SU-DHL-6 (cell line): ENCODE results near the gene CERS6.

Experiments used
- H2AFZ ChIP-seq: fragments of 200-600 bp; sonication (generic); 2 replicates; pipeline ENCODE4 v1.6.1; 2014; ENCODE audit warnings: low read depth, mild to moderate bottlenecking, moderate library complexity, mixed read lengths, antibody characterized with exemption, low read length; ENCODE audit not compliant: severe bottlenecking
- H3F3A ChIP-seq: fragments of 200-600 bp; shearing (Covaris generic); 2 replicates; pipeline ENCODE4 v1.6.0; 2016; ENCODE audit warnings: antibody characterized with exemption, mild to moderate bottlenecking; ENCODE audit not compliant: insufficient read depth
- H3K27ac ChIP-seq: fragments of 200-600 bp; sonication (generic); 2 replicates; pipeline ENCODE4 v1.5.1; 2016; ENCODE audit warnings: low read depth, mild to moderate bottlenecking, low read length, moderate library complexity, mixed read lengths
- H3K27me3 ChIP-seq: fragments of 200-600 bp; sonication (generic), shearing (Covaris generic); 2 replicates; pipeline ENCODE4 v1.6.0; 2014; ENCODE audit warnings: mild to moderate bottlenecking, low read length
- H3K36me3 ChIP-seq: fragments of 200-600 bp; sonication (generic); 2 replicates; pipeline ENCODE4 v1.6.1; 2014; ENCODE audit warnings: mild to moderate bottlenecking, low read length, mixed read lengths
- H3K4me2 ChIP-seq: fragments of 300-600, 200-600 bp; shearing (Covaris generic), sonication (generic); 2 replicates; pipeline ENCODE4 v1.6.0; 2014; ENCODE audit warnings: low read length, low read depth, mild to moderate bottlenecking; ENCODE audit not compliant: poor library complexity, severe bottlenecking
- H3K4me3 ChIP-seq: fragments of 200-600 bp; sonication (generic); 2 replicates; pipeline ENCODE4 v1.5.1; 2014; ENCODE audit warnings: antibody characterized with exemption, low read length, mild to moderate bottlenecking, mixed read lengths; ENCODE audit not compliant: insufficient read depth, poor library complexity, severe bottlenecking
- H3K79me2 ChIP-seq: fragments of 200-600 bp; sonication (generic); 2 replicates; pipeline ENCODE4 v1.6.1; 2014; ENCODE audit warnings: mild to moderate bottlenecking, low read length, moderate library complexity; ENCODE audit not compliant: insufficient read depth
- H3K9ac ChIP-seq: fragments of 200-600 bp; sonication (generic); 2 replicates; pipeline ENCODE4 v1.7.0; 2014; ENCODE audit warnings: mild to moderate bottlenecking, low read length
- H3K9me2 ChIP-seq: fragments of 200-600 bp; sonication (generic); replicated peaks from 2 replicates; pipeline ENCODE4 v1.6.1; 2014; ENCODE audit warnings: low read length; ENCODE audit not compliant: insufficient read depth
- H3K9me3 ChIP-seq: fragments of 200-600 bp; sonication (generic); 2 replicates; pipeline ENCODE4 v1.6.1; 2014; ENCODE audit warnings: low read length, mixed read lengths; ENCODE audit not compliant: insufficient read depth
- H4K20me1 ChIP-seq: fragments of 200-600 bp; sonication (generic); 2 replicates; pipeline ENCODE4 v1.6.1; 2014; ENCODE audit warnings: low read depth, mild to moderate bottlenecking, antibody characterized with exemption, low read length, moderate library complexity, mixed read lengths
- CTCF ChIP-seq: fragments of 200-600 bp; sonication (generic); IDR thresholded peaks from one replicate; pipeline ENCODE4 v1.5.1; 2017; ENCODE audit warnings: antibody characterized with exemption, mild to moderate bottlenecking, low read length, moderate library complexity; ENCODE audit not compliant: insufficient read depth, poor library complexity, severe bottlenecking
- EZH2phosphoT487 ChIP-seq: fragments of 200-600 bp; sonication (generic), shearing (Covaris generic); conservative IDR thresholded peaks from 2 replicates; pipeline ENCODE4 v1.6.1; 2018; ENCODE audit warnings: mild to moderate bottlenecking, antibody characterized with exemption, low read length, moderate library complexity, mixed read lengths

The CERS6 gene

DNA sequence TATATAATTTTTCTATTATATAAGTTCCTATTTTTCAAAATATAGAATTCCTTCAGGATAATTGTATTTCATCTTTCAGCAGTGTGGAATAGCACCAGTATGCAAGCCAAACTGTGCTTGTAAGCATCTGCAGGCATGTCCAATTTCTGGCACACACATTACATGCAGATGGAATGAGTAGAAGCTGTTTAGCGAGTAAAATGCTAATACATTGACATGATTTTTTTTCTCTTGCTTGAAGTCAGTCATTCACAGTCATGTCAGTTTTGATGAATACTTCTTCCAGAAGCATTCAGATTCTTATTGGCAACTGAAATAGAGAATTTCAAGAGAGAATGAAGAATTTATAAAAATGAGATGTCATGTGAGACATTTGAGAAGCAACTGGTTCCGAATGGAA is 109.4 kb downstream of the CERS6 start:
- H3K36me3 ChIP-seq, result no peaks in the 10 kb centered on the region
- H3K9me2 ChIP-seq, result no peaks in the 10 kb centered on the region
- H3K9ac ChIP-seq, result no peak overlapping the region
- H2AFZ ChIP-seq, result no peak overlapping the region
- H3K79me2 ChIP-seq, result no peaks in the 10 kb centered on the region
- no peak overlapping the region for H3K27ac ChIP-seq
- no peaks in the 10 kb centered on the region for H3K9me3 ChIP-seq
- no peak overlapping the region for H3K4me3 ChIP-seq
- no peaks in the 10 kb centered on the region for H3K27me3 ChIP-seq
- H3K4me2 ChIP-seq, result no peak overlapping the region
- TF ChIP-seq EZH2phosphoT487 (no peak), CTCF (no peak)
- no peaks in the 10 kb centered on the region for H3F3A ChIP-seq
- no peaks in the 10 kb centered on the region for H4K20me1 ChIP-seq

DNA sequence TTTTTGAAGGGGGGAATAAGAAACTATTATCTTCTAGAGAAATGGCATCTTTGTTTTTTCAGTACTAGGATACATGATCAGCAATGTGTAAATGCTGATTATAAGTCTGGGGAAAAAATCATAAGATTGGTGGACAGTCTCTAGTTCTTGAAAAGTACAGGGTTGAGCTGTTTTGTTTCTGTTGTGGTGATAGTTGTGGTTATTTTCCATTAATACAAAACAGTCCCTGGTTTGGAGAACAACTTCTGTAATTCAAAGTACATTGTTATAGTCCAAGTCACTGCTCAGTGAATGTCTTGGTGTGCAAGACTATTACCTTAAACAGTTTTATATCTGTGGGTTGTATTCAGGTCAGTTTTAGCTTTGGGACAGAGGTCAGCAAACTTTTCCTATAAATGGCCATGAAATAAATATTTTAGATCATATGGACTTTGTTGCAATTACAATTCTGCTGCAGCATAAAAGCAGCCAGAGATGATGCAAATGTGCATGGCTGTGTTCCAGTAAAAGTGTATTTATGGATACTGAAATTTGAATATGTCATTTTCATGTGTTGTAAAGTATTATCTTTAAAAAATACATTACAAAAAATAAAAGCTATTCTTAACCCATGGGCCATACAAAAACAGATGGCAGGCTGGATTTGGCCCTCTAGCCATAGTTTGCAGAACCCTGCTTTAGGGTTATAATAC is 111.0 kb downstream of the CERS6 start:
- H3K9me3 ChIP-seq, result no peaks in the 10 kb centered on the region
- H3K4me3 ChIP-seq, result no peak overlapping the region
- H3K9me2 ChIP-seq, result no peaks in the 10 kb centered on the region
- H4K20me1 ChIP-seq, result no peaks in the 10 kb centered on the region
- TF ChIP-seq CTCF (no peak), EZH2phosphoT487 (no peak)
- H2AFZ ChIP-seq, result no peak overlapping the region
- H3K79me2 ChIP-seq, result no peaks in the 10 kb centered on the region
- H3K27me3 ChIP-seq, result no peaks in the 10 kb centered on the region
- H3F3A ChIP-seq, result no peaks in the 10 kb centered on the region
- H3K9ac ChIP-seq, result no peak overlapping the region
- H3K4me2 ChIP-seq, result no peak overlapping the region
- H3K27ac ChIP-seq, result no peak overlapping the region
- no peaks in the 10 kb centered on the region for H3K36me3 ChIP-seq

DNA sequence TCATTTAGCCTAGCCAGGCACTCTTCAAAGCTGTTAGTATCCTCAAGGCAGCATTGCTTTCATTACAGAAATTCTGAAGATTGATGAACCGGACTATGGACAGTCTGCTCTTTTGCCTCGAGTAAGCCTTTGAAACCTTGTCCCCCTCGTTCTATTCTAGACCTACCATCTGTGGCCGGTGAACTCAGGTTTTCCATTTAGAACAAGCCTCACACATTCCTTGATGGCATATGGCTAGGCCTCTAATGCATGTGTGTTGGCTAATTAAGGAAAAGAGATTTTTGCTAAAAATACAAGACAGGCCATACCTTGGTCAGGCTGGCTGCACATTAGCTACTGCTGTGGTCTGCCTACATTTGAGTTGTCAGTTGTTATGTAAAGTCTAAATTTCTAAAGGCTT is 111.8 kb downstream of the CERS6 start:
- Histone ChIP-seq H3F3A (no peaks in the 10 kb centered on the region), H3K36me3 (no peaks in the 10 kb centered on the region), H4K20me1 (no peaks in the 10 kb centered on the region), H3K79me2 (no peaks in the 10 kb centered on the region), H3K9ac (no peak overlapping the region), H3K27ac (no peak overlapping the region), H3K27me3 (no peaks in the 10 kb centered on the region), H3K9me2 (no peaks in the 10 kb centered on the region), H3K9me3 (no peaks in the 10 kb centered on the region), H2AFZ (no peak overlapping the region), H3K4me2 (no peak overlapping the region), H3K4me3 (no peak overlapping the region)
- no peak for TF ChIP-seq EZH2phosphoT487
- TF ChIP-seq CTCF, result no peak
